ENCODE data around the gene CYTH2.
"Not testable (repeated sequence)": the region's sequence is repeated elsewhere in the genome, so short reads cannot be mapped to it uniquely, and the experiment has no call there.

CYTH2 gene

GRCh38 chr19:48478339-48479256, 9.4 kb downstream of the CYTH2 start:
- DNase-seq: no peak

- no peak for DNase-seq
Measured at GRCh38 chr19:48479686-48480085, 10.5 kb downstream of the CYTH2 start.

GRCh38 chr19:48480183-48480557, 11.0 kb downstream of the CYTH2 start:
- DNase-seq: peak; percentile 14

- peak; percentile 71 for DNase-seq
Measured at GRCh38 chr19:48480558-48481500, 11.7 kb downstream of the CYTH2 start.

- DNase-seq: no peak
Measured at GRCh38 chr19:48481846-48482639, 12.9 kb downstream of the CYTH2 start.

GRCh38 chr19:48483301-48483700, 14.1 kb downstream of the CYTH2 start:
- no peak for DNase-seq

- DNase-seq: no peak
Measured at GRCh38 chr19:48484247-48484893, 15.2 kb downstream of the CYTH2 start.

GRCh38 chr19:48484931-48485612, 15.9 kb downstream of the CYTH2 start:
- DNase-seq: no peak

- DNase-seq: not testable (repeated sequence)
Measured at GRCh38 chr19:48486706-48487105, 17.5 kb downstream of the CYTH2 start.

GRCh38 chr19:48487544-48487943, 18.4 kb downstream of the CYTH2 start:
- DNase-seq: no peak

GRCh38 chr19:48487948-48488347, 18.8 kb downstream of the CYTH2 start:
- DNase-seq: no peak

GRCh38 chr19:48488478-48488877, 19.3 kb downstream of the CYTH2 start:
- not testable (repeated sequence) for DNase-seq

GRCh38 chr19:48489608-48490216, 20.5 kb downstream of the CYTH2 start:
- peak; percentile 89 for DNase-seq

- peak; percentile 52 for DNase-seq
Measured at GRCh38 chr19:48490981-48491792, 22.0 kb downstream of the CYTH2 start.

- no peak for DNase-seq
Measured at GRCh38 chr19:48491793-48492123, 22.6 kb downstream of the CYTH2 start.

- peak; percentile 87 for DNase-seq
Measured at GRCh38 chr19:48492925-48493717, 24.0 kb downstream of the CYTH2 start.

- no peak for DNase-seq
Measured at GRCh38 chr19:48493718-48494401, 24.7 kb downstream of the CYTH2 start.

GRCh38 chr19:48495396-48495795, 26.2 kb downstream of the CYTH2 start:
- DNase-seq: no peak
